Neural cell (in vitro differentiated cells): ENCODE data around the gene MIOS. TPM values are rescaled to one million over a fixed set of nuclear protein-coding genes. Genes with fewer than 3 reads are reported as not detected.
A peak's percentile ranks its signal among the peaks of the same experiment; 100 is the strongest.

Experiments used
- H2AFZ ChIP-seq: fragments of 200-600, 300-800 bp; sonication (generic), shearing (Covaris generic); 2 replicates; pipeline ENCODE4 v1.6.0; 2014; ENCODE audit warnings: low read depth, mild to moderate bottlenecking, antibody characterized with exemption, low read length, moderate library complexity
- H3F3A ChIP-seq: fragments of 200-600 bp; shearing (Covaris generic); 2 replicates; pipeline ENCODE4 v1.6.1; 2016; ENCODE audit warnings: mild to moderate bottlenecking, moderate library complexity, mixed read lengths, antibody characterized with exemption, low read length; ENCODE audit not compliant: insufficient read depth, poor library complexity, severe bottlenecking
- H3K27ac ChIP-seq: fragments of 200-600, 300-800 bp; sonication (generic), shearing (Covaris generic); 2 replicates; pipeline ENCODE4 v1.5.1; 2014; ENCODE audit warnings: mild to moderate bottlenecking, low read length, moderate library complexity
- H3K27me3 ChIP-seq: fragments of 300-800, 200-600 bp; sonication (generic), shearing (Covaris generic); 2 replicates; pipeline ENCODE4 v1.6.0; 2014; ENCODE audit warnings: mild to moderate bottlenecking, low read depth, low read length, moderate library complexity; ENCODE audit not compliant: insufficient read depth
- H3K36me3 ChIP-seq: fragments of 300-800, 200-600 bp; sonication (generic), shearing (Covaris generic); 2 replicates; pipeline ENCODE4 v1.5.1; 2014; ENCODE audit warnings: mild to moderate bottlenecking, antibody characterized with exemption, low read length, moderate library complexity; ENCODE audit not compliant: insufficient read depth
- H3K4me2 ChIP-seq: fragments of 300-800, 200-600 bp; sonication (generic), shearing (Covaris generic); 2 replicates; pipeline ENCODE4 v1.6.0; 2014; ENCODE audit warnings: mild to moderate bottlenecking, low read length
- H3K4me3 ChIP-seq: fragments of 300-800, 200-600 bp; sonication (generic), shearing (Covaris generic); 2 replicates; pipeline ENCODE4 v1.5.1; 2014; ENCODE audit warnings: mild to moderate bottlenecking, low read length, moderate library complexity
- H3K79me2 ChIP-seq: fragments of 200-600 bp; shearing (Covaris generic); replicated peaks from 2 replicates; pipeline ENCODE4 v1.6.0; 2014; ENCODE audit warnings: mild to moderate bottlenecking, low read length, moderate library complexity; ENCODE audit not compliant: insufficient read depth
- H3K9ac ChIP-seq: fragments of 300-800, 200-600 bp; sonication (generic), shearing (Covaris generic); 2 replicates; pipeline ENCODE4 v1.6.1; 2016; ENCODE audit warnings: mild to moderate bottlenecking, low read length, mixed read lengths
- H3K9me2 ChIP-seq: fragments of 200-600 bp; shearing (Covaris generic); 2 replicates; pipeline ENCODE4 v1.6.1; 2016; ENCODE audit warnings: mild to moderate bottlenecking, low read length, mixed read lengths; ENCODE audit not compliant: insufficient read depth
- H3K9me3 ChIP-seq: fragments of 200-600, 300-800 bp; sonication (generic), shearing (Covaris generic); 2 replicates; pipeline ENCODE4 v1.6.1; 2016; ENCODE audit warnings: mild to moderate bottlenecking, mixed run types, low read length, moderate library complexity, mixed read lengths
- H4K20me1 ChIP-seq: fragments of 200-600 bp; shearing (Covaris generic); 2 replicates; pipeline ENCODE4 v1.6.1; 2016; ENCODE audit warnings: mild to moderate bottlenecking, mixed run types; ENCODE audit not compliant: insufficient read depth
- CTCF ChIP-seq: fragments of 450-650 bp; IDR thresholded peaks from 2 replicates; pipeline ENCODE4 v1.5.1; 2014; ENCODE audit warnings: antibody characterized with exemption, mild to moderate bottlenecking, moderate library complexity; ENCODE audit not compliant: poor library complexity, severe bottlenecking
- EP300 ChIP-seq: fragments of 450-650 bp; conservative IDR thresholded peaks from 2 replicates; pipeline ENCODE4 v1.6.1; 2014; ENCODE audit warnings: antibody characterized with exemption, mild to moderate bottlenecking, moderate library complexity; ENCODE audit not compliant: poor library complexity, severe bottlenecking
- EZH2 ChIP-seq: fragments of 200-600, 300-800 bp; shearing (Covaris generic), sonication (generic); IDR thresholded peaks from 2 replicates; pipeline ENCODE4 v1.6.1; 2014; ENCODE audit warnings: antibody characterized with exemption, low read length, borderline replicate concordance, mild to moderate bottlenecking; ENCODE audit not compliant: insufficient read depth, poor library complexity, severe bottlenecking
- MXI1 ChIP-seq: fragments of 450-650 bp; conservative IDR thresholded peaks from 2 replicates; pipeline ENCODE4 v1.6.1; 2014; ENCODE audit warnings: antibody characterized with exemption, mild to moderate bottlenecking; ENCODE audit not compliant: poor library complexity, severe bottlenecking
- POLR2AphosphoS5 ChIP-seq: IDR thresholded peaks from 2 replicates; pipeline ENCODE4 v1.6.1; 2012
- RAD21 ChIP-seq: fragments of 450-650 bp; conservative IDR thresholded peaks from 2 replicates; pipeline ENCODE4 v1.6.1; 2014; ENCODE audit warnings: antibody characterized with exemption, mild to moderate bottlenecking, moderate library complexity
- REST ChIP-seq: IDR thresholded peaks from 2 replicates; pipeline ENCODE4 v1.6.1; 2012; ENCODE audit warnings: borderline replicate concordance
- SMC3 ChIP-seq: fragments of 450-650 bp; conservative IDR thresholded peaks from 2 replicates; pipeline ENCODE4 v1.6.1; 2014; ENCODE audit warnings: antibody characterized with exemption, mild to moderate bottlenecking, moderate library complexity; ENCODE audit not compliant: poor library complexity
- TAF1 ChIP-seq: IDR thresholded peaks from 2 replicates; pipeline ENCODE4 v1.6.1; 2012; ENCODE audit warnings: low read depth
- polyA plus RNA-seq: library from polyadenylated mRNA; depleted of rRNA; stranded (reverse); fragments of >200 nt; gene quantifications from 2 replicates; pipeline ENCODE4 v1.2.3, GENCODE V29; 2014

The MIOS gene
- polyA plus RNA-seq, 1 donor from 2014 or later = 52.2 TPM

- Histone ChIP-seq H3K36me3 (no peaks in the 10 kb centered on the region), H3K4me3 (no peak overlapping the region), H2AFZ (no peak overlapping the region), H3K9ac (no peak overlapping the region), H4K20me1 (no peaks in the 10 kb centered on the region), H3K27me3 (no peaks in the 10 kb centered on the region), H3K9me3 (no peaks in the 10 kb centered on the region), H3F3A (no peaks in the 10 kb centered on the region), H3K27ac (no peak overlapping the region), H3K4me2 (no peak overlapping the region), H3K79me2 (no peaks in the 10 kb centered on the region), H3K9me2 (no peaks in the 10 kb centered on the region)
- TF ChIP-seq TAF1 (no peak), RAD21 (no peak), REST (no peak), EZH2 (no peak), CTCF (no peak), POLR2AphosphoS5 (no peak), SMC3 (no peak), EP300 (no peak), MXI1 (no peak)
These were observed 18.7 kb downstream of the MIOS start for GRCh38 chr7:7585241-7585928.

- no peak overlapping the region for H3K4me2 ChIP-seq
- no peaks in the 10 kb centered on the region for H3K27me3 ChIP-seq
- H3K4me3 ChIP-seq = no peak overlapping the region
- H3K9ac ChIP-seq = no peak overlapping the region
- H3K9me2 ChIP-seq = no peaks in the 10 kb centered on the region
- no peaks in the 10 kb centered on the region for H4K20me1 ChIP-seq
- no peak overlapping the region for H2AFZ ChIP-seq
- peaks cover 6% of the 10 kb centered on the region for H3K36me3 ChIP-seq
- TF ChIP-seq SMC3 (peak; percentile 86), POLR2AphosphoS5 (no peak), TAF1 (no peak), EZH2 (no peak), CTCF (peak; percentile 72), EP300 (no peak), REST (no peak), MXI1 (no peak), RAD21 (peak; percentile 83)
- H3K27ac ChIP-seq = no peak overlapping the region
- H3F3A ChIP-seq = no peaks in the 10 kb centered on the region
- no peaks in the 10 kb centered on the region for H3K79me2 ChIP-seq
- H3K9me3 ChIP-seq = no peaks in the 10 kb centered on the region
These were observed 28.8 kb downstream of the MIOS start for GRCh38 chr7:7595451-7595850.
